ENCODE measurements around the gene PCDH9.

DNA sequence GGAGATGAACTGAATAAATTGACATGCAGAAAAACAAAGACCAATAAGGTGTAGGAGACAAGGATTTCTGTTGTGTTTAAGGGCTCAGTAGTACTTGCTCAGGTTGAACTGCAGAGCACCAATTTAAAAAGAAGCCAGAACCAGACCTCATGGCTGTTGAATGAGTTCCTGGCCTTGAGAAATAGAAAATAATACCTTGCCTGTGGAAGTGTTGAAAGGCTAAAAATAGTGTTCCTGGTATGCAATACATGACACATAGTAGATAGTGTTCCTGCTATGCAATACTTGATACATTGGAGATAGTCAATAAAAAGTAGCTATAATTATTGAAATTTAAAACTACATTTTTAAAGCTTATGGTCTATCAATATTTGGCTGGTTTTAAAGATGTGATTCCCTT lies 595.8 kb downstream of the PCDH9 start:
- TF ChIP-seq, protein P1, sequence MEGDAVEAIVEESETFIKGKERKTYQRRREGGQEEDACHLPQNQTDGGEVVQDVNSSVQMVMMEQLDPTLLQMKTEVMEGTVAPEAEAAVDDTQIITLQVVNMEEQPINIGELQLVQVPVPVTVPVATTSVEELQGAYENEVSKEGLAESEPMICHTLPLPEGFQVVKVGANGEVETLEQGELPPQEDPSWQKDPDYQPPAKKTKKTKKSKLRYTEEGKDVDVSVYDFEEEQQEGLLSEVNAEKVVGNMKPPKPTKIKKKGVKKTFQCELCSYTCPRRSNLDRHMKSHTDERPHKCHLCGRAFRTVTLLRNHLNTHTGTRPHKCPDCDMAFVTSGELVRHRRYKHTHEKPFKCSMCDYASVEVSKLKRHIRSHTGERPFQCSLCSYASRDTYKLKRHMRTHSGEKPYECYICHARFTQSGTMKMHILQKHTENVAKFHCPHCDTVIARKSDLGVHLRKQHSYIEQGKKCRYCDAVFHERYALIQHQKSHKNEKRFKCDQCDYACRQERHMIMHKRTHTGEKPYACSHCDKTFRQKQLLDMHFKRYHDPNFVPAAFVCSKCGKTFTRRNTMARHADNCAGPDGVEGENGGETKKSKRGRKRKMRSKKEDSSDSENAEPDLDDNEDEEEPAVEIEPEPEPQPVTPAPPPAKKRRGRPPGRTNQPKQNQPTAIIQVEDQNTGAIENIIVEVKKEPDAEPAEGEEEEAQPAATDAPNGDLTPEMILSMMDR (IDR thresholded peaks at IDR 0.05; ENCODE audit: low read depth, low read length), result no peak
- TF ChIP-seq, protein P2, sequence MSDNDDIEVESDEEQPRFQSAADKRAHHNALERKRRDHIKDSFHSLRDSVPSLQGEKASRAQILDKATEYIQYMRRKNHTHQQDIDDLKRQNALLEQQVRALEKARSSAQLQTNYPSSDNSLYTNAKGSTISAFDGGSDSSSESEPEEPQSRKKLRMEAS (IDR thresholded peaks at IDR 0.05; ENCODE audit: low read depth, low read length), result no peak
- no peak for TF ChIP-seq POLR2A (IDR thresholded peaks at IDR 0.05; ENCODE audit: extremely low read depth, insufficient read length)
